NCI-H2196 (cell line): Measurements from ENCODE around the gene TMTC4.
"Not testable (repeated sequence)": the region's sequence is repeated elsewhere in the genome, so short reads cannot be mapped to it uniquely, and the experiment has no call there.

Experiments
- DNase-seq: peaks from one replicate; lab custom pipeline; 2025; ENCODE audit not compliant: unreplicated experiment; lab: John Stamatoyannopoulos, UW

Gene TMTC4

DNA sequence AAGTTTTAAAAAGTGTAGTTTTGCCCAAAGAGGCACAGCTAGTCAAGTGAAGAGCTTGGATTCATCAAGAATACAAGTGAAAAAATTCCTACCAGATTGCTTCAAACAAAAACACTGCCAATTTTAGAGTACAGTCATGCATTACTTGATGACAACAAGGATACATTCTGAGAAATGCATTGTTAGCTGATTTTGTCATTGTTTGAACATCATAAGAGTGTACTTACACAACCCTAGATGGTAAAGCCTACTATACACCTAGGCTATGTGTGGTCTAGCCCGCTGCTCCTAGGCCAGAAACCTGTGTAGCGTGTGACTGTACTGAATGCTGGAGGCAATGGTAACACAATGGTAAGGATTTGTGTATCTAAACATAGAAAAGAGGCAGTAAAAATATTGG lies 41.1 kb downstream of the TMTC4 start:
- no peak for DNase-seq

DNA sequence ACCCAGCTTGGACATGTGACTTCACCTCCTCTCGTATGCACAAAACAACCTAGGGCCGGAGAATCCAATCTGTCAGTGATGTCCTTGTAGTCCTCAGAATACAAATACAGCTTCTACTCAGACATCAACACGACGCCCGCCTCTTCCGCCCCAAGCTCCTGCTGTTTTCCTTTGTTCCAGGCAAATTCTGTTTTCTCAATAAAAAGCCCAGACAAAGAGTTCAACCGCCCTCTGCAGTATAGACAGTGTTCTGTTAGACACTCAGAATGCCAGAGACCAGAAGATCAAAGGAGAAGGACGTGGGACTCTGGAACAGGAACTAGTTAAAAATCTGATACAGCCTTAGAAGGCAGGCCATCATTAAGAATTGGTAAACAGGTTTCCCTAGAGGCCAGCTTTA lies 44.0 kb downstream of the TMTC4 start:
- DNase-seq: no peak

DNA sequence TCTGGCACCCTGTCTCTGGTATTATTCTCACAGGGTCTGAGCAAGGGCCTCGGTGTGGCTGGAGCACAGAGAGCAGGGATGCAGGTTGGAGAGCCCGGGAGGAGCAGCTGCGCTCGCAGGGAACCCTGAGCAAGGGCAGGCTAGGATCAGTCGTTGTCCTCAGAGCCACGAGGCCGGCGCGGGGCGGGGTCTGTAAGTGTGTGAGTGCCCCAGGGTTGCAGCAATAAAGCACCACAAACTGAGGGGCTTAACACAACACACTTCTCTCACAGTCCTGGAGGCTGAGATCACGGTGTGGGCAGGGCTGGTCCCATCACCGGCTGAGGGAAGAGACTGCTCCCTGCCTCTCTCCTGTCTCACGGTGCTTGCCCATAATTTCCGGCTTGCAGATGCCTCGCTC lies 47.5 kb downstream of the TMTC4 start:
- DNase-seq: no peak

DNA sequence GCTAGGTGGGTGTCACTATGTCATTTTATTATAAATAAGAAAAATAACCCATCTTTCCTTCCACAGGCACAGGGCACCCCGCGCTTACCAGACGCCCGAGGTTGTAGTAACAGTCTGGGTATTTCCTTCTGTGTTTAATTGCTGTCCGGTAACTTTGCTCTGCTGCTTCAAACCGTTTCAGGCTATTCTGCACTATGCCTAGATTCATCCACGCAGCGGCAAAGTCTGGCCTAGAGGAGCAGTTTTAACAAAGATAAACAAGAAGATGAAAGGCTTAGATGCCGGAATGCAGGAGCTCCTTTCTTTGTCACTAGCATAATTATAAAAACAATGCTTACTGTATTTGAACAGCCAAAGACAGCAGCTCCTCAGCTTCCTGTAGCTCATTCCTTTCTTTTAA lies 49.1 kb downstream of the TMTC4 start:
- no peak for DNase-seq

DNA sequence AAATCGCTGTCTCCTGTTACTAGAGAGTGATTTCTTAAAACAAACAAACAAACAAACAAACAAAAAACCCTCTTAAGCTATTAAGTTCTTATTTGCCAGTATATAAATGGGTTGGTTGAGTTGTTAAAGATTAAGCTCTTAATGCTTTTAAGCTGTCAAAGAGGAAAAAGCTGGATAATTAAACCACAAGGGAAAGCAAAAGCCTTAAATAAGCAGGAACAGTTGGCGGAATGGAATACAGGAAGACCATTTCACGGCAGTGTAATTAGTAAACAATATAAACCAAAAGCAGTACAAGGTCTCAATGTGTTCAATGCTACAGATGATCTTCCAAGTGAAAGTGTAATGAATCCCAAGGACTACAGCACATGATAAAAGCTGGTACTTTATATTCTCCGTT lies 53.8 kb downstream of the TMTC4 start:
- no peak for DNase-seq

DNA sequence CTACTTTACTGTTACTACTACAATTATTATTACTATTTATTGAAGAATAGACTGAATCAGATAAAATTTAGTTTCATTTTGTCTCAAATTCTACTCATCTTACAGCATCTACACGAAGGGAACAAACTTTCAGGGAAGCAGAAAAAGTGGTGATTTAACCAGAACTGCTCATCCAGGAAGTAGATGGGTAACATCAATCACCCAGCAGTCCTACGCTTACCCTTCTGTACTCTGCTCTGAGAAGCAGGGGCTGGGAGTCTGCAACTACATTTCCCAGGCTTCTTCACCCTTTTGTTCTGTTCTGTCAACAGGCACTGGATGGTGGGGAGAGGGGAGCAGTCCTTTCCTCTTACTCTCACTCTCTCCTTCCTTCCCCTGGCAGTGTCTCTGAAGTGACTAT lies 54.7 kb downstream of the TMTC4 start:
- no peak for DNase-seq

DNA sequence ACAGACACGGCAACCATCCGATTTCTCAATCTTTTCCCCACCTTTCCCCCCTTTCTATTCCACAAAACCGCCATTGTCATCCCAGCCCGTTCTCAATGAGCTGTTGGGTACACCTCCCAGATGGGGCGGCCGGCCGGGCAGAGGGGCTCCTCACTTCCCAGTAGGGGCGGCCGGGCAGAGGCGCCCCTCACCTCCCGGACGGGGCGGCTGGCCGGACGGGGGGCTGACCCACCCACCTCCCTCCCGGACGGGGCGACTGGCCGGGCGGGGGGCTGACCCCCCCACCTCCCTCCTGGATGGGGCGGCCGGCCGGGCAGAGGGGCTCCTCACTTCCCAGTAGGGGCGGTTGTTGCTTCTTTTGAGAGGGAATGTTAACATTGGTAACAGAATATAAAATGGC lies 55.7 kb downstream of the TMTC4 start:
- DNase-seq: not testable (repeated sequence)

DNA sequence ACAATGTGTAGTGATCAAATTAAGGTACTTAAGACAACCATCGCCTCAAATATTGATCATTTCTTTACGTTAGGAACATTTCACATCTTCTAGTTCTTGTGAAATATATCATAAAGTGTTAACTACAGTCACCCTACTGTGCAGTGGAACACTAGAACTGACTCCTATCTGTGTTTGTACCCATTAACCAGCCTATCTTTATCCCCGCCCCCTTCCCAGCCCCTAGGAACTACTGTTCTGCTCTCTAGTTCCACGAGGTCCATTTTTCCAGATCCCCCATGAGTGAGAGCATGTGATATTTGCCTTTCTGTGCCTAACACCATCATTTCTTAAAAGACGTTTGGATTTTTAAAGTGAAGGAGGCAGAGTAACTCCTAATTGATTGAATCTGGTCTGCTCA lies 61.6 kb downstream of the TMTC4 start:
- no peak for DNase-seq

DNA sequence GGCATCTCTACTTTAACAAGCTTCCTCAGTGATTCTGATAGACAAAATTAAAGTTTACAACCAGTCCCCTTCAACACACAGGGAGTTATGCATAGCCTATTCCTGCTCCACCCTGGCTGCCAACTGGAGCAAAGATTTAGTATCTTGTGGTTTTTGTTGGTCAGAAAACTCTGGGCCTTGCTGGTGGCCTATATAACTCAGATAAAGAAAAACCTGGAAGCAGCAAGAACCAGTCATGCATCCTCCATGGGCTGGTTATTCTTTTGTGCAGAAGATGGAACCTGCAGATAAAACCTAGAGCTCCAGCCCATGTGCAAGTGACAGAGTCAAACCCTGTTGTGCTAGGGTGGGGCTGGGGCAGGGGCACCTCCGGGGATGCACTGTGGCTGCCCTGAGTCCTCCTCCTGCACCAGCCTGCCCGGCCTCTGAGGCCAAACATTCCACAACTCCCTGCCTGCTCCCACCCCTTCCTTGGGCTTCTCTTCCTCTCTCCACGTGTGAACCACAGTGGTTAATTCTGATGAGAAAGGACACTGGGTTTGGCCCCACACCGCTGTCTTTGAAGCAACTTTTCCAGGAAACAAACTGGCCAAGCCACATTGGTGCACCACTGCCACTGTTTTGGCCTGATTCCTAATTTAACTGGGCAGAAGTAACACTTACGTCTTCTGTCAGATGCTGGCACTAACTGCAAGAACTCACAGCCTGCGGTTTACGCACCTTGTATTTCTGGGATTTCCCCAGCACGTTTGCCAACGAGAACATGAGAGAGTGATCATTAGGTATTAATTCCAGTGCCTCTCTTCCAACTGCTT lies 62.7 kb downstream of the TMTC4 start:
- DNase-seq: no peak

DNA sequence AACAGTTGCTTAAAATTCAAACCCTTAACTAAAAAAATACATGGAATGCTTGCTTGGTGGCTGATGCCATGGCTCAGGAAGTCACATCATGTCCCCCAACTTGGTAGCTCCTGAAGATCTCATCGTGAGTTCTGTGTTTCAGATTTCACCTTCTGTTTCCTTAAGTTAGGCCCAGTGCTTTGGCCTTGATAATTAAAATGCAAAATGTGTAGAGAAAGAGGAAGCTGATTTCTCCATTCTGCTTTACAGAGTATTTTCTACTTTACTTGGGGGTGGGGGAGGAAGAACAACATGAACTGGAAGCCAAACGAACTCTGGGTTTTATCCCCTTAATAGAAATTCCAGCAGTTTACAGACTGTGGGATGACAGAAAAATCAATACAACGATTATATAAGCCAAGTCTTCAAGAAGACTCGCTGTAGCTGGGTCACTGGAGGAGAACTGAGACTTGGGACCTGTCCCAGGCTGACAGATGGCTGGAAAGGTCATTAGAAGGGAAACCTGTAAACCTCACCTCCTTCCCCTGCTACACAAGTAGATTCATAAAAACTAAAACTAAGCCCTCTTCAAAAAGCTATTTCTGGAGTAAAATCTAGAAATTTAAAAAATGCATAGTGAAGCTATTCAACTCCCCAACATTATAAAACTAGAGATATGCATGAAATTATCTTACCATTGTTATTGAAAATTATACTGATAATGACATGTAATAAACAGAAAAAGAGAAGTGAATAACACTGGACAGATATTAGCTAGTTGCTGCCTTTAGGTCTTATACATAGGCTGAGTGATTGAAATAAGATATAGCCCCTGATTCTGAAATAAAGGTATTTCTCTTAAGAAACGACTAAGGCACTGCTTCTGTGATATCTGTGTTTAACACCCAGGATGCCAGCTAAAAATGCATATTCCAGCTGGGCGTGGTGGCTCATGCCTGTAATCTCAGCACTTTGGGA lies 63.9 kb downstream of the TMTC4 start:
- no peak for DNase-seq

DNA sequence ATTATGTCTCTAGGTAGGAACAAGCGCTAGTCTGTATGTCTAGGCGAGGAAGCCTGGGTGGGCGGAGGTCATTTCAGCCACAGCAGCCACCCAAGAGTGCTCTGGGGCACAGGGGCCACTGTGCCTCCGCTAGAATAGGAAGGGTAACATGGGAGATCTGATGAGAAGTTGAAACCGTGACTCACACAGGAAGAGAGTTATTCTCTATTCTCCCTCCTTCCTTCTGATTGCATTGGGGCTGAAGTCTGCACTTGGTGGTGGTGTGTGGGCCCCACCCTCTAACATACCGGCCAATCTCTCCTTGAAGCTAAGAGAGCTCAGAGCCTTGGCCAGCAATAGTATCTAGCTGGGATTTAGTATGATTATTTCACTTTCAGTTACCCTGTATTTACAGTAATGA lies 65.7 kb downstream of the TMTC4 start:
- no peak for DNase-seq

DNA sequence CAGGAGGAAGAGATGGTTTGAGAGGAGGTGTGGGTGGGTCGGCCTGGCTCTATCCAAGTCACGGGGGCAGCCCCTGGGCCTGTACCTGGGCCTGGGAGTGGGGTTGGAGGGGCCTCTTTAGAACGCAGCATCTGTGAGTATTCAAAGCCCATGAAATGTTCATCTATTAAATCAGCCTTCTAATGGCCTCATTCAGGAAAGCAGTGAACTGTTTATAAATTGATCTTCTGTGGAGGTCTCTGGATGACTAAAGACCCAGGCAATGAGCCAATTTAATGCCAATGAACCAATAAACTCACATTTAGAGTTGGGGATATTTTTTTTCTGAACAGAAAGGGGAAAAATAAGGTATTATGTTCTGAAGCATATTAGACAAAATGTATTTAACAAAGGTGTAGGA lies 66.1 kb downstream of the TMTC4 start:
- no peak for DNase-seq

DNA sequence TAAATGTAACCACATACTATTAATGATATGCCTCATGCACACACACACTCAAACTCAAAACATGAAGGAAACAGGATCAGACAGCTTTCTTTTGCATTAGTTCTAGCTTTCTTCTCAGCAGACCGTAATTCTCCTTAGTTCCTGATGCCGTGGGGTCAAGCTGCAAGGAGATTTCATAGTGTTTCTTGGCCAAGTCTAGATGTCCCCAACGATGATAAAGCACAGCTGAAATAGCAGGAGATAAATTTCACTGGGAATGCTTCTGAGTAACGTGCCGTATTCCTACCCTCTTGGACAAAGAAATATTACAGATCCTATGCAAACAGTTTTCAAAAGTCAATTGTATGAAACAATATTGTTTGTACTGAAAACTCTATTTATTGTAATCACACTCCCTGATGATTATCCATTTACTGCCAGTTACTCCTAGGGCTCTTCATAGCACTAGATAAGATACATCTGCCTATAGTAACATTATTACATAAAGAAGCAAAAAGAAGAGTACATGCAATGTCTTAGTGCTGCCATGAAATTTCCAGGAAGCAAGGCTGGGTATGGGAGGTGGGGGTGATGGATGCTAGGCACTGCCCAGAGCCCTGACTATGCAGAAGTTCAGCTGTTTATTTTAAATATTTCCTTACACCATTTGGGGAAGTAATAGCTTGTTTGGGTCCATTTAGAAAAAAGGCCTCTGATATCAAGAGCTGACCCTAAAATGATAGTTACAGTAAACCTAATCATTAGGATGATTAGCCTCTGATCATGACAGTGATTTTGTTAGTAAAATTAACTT lies 69.5 kb downstream of the TMTC4 start:
- DNase-seq: no peak

DNA sequence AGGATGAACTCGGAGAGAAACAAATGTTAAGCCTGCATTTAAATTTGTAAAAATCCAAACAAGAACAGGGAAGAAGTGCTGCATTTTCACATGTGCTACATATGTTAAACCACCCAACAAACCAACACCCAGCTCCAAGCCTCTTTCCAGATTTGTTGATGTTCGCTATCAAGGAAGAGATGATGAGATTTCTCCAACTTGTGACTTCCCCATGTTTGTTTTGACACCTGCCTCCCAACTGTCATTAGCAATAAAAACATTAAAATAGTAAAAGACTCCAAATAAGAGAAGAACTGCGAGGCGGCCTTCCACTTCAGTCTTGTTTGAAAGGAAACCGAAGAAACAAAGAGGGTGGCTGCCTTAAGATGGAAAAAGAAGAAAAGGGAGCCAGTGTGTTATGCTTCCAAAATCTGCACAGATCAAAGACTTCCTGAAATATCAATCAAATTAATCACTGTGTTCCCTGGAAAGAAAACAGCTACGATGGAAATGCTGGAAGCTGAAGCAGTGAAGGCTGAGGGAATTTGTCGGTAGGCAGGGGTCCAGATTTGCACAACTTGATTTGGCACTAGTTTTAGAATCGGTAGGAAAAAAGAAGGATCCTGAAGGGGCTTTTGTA lies 72.0 kb downstream of the TMTC4 start:
- DNase-seq: no peak

DNA sequence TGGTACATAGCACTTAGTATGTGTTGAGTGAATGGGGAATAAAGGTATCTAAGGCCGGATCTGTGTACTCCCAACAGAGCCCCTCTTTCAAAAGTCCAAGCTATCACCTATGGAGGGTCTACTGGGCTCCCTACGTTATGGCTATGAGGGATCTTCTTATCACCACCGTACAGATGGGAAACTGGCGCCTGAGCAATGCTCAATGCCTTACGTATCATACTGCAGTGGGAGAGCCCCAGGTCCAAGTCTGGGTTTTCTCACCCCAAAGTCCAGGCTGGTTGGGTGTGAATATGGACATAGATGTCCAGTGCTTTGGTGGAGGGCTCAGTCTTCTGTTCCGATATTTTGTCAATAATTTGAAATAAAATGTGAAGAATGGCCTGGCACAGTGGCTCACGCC lies 72.9 kb downstream of the TMTC4 start:
- DNase-seq: no peak

DNA sequence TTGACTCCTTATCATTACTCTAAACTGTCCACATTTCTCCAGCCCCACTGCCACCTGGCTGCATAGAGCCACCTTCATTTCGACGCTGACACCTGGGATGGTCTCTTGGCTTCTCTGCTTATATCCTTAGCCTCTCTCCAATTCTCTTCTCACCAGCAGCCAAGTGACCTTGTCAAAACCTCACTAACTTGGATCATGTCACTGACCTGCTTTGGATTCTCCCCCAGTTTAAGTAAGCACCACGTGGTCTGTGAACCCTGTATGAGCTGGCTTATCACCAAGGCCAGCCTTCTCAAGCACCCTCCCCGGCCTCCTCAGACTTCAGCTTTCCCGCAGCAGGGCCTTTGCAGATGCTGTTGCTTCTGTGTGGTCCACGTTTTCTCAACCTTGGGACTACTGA lies 73.7 kb downstream of the TMTC4 start:
- no peak for DNase-seq

DNA sequence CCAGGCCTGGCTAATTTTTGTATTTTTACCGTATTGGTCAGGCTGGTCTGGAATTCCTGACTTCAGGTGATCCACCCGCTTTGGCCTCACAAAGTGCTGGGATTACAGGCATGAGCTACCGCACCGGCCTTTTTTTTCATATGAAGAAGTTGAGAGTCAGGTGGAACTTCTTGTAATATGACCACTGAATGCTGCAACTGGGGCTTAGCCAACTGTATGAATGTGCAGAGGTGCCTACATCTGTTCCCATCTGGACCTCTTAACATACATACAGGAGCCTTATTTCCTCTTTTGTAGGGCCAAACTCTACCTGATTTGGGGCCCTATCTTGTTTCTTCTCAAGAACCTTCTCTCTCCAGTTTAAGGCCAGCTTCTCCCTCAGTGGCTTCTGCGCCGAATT lies 74.1 kb downstream of the TMTC4 start:
- DNase-seq: no peak

DNA sequence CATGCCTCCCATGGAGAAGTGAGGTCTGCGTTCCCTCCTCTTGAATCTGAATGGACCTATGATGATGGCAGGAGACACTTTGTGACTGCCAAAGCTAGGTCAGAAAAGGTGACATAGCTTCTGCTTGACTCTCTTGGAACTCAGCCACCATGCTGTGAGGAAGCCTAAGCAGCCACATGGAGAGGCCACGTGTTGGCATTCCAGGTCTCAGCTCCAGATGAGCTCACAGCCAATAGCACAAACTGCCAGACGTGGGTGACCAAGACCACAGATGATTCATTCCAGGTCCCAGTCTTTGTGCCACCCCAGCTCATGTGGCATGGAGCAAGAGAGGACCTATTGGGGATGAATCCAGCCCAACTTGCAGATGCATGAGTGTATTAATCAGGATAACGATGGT lies 77.3 kb downstream of the TMTC4 start:
- no peak for DNase-seq

DNA sequence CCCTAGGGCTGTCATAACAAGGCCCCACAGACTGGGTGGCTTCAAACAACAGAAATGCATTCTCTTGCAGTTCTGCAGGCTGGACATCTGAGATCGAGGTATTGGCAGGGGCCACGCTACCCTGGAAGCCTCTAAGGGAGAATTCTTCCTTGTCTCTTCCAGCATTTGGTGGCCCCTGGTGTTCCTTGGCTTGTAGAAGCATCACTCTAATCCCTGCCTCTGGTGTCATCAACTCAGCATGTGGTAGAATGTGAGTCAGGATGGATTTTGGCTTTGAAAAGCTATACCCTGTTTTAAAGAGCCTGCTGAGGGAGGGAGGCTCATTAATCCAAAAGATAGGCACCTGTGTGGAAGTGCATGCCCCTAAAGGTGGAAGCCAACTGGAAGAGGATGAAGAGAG lies 78.1 kb downstream of the TMTC4 start:
- DNase-seq: no peak

DNA sequence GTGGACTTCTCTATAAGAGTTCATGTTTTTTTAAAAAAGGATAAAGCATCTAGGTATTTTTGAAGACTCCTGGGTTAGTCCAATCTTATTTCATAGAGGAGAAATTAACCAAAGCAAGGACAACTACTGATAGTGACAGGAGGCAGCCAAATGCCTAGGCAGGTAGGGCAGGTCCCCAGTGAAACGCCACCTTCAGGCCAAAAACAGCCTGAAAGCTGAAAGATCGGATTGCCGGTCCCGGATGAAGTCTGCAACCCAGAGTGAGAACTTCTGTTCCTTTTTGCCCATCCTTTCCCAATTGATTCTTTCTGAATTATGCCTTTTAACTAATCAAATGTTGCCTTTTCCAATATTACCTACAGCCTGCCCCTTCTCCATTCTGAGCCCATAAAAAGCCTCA lies 79.9 kb downstream of the TMTC4 start:
- no peak for DNase-seq

DNA sequence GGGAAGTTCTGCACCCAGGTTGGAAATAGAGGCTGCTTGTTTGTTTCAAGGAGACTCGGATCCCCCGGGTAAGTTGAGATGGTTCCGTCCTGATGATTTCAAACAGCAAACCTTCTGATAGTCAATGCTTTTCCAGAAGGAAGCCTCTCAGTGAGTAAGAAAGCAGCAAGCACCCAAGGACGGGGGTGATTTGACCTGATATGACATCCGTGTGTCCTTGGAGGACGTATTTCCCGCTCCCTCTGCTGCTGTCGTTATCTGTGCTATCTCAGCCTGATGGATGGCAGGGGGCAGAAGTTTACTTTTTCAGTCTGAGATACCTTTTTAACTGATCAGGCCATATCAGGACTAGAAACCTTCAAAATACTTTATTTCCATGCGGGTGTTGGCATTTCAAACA lies 80.3 kb downstream of the TMTC4 start:
- DNase-seq: no peak
